ENCODE results near the gene KCNA10. TPM values are rescaled to one million over a fixed set of nuclear protein-coding genes. Genes with fewer than 3 reads are reported as not detected.

KCNA10 gene
- total RNA-seq, 1 experiment from 2014 or later, result not detected

DNA sequence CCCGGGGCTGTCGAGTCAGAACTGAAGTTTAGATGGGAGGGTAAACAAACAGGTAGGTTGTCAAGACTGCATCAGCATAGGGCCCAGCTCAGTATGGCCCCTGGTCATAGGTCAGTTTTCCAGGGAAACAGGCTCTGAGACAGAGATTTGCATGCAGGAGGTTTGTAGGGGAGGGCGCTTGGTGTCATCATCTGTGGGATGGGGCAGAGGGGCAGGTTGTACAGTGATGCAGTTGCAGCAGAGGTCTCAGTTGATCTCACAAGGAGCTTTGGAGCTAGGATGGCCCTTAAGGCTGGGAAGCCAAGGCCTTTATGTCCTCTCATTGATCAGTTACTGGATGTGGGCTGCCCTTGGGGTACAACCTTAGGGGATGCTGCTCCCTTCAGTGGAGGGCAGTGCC lies 38.5 kb upstream of the KCNA10 start:
- no peak for DNase-seq
- H3K9me3 ChIP-seq (ENCODE audit: low read length), result no peaks in the 10 kb centered on the region
- H3K9ac ChIP-seq (ENCODE audit: low read length), result no peak overlapping the region
- H3K27me3 ChIP-seq (ENCODE audit: low read length), result peaks cover 55% of the 10 kb centered on the region
- no peak for TF ChIP-seq EZH2 (IDR thresholded peaks at IDR 0.05; ENCODE audit: low read length, unreplicated experiment)
- TF ChIP-seq EZH2phosphoT487 (IDR thresholded peaks at IDR 0.05; ENCODE audit: borderline replicate concordance, low read length), result no peak
- TF ChIP-seq, protein P1, sequence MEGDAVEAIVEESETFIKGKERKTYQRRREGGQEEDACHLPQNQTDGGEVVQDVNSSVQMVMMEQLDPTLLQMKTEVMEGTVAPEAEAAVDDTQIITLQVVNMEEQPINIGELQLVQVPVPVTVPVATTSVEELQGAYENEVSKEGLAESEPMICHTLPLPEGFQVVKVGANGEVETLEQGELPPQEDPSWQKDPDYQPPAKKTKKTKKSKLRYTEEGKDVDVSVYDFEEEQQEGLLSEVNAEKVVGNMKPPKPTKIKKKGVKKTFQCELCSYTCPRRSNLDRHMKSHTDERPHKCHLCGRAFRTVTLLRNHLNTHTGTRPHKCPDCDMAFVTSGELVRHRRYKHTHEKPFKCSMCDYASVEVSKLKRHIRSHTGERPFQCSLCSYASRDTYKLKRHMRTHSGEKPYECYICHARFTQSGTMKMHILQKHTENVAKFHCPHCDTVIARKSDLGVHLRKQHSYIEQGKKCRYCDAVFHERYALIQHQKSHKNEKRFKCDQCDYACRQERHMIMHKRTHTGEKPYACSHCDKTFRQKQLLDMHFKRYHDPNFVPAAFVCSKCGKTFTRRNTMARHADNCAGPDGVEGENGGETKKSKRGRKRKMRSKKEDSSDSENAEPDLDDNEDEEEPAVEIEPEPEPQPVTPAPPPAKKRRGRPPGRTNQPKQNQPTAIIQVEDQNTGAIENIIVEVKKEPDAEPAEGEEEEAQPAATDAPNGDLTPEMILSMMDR (conservative IDR thresholded peaks at IDR 0.05; ENCODE audit: low read depth, low read length), result no peak
- BruUV-seq (replicated peaks), result no TSS peak
- ChIA-PET POLR2A (ENCODE audit: unreplicated experiment) (no interaction called here), CTCF (interaction anchor here (0.7 kb wide), 1 partner anchor 16 kb away, joined by 12 read pairs; no protein-coding TSS in a partner anchor)
- H3K36me3 ChIP-seq (ENCODE audit: low read depth, low read length), result no peaks in the 10 kb centered on the region
- H3K4me3 ChIP-seq (ENCODE audit: low read length), result no peak overlapping the region
- H2AFZ ChIP-seq (ENCODE audit: low read length), result no peak overlapping the region
- H3K4me2 ChIP-seq (ENCODE audit: low read length), result no peak overlapping the region
- no peak for ATAC-seq
- H3F3A ChIP-seq (ENCODE audit: low read length, unreplicated experiment), result no peaks in the 10 kb centered on the region
- no peaks in the 10 kb centered on the region for H3K9me2 ChIP-seq (replicated peaks; ENCODE audit: low read length)
- no peak overlapping the region for H3K27ac ChIP-seq (ENCODE audit: low read length)
- no peaks in the 10 kb centered on the region for H3K79me2 ChIP-seq (ENCODE audit: low read length)
- H4K20me1 ChIP-seq (ENCODE audit: low read length), result no peaks in the 10 kb centered on the region
- H3K4me1 ChIP-seq (ENCODE audit: insufficient read depth, low read length), result no peaks in the 10 kb centered on the region
- intact Hi-C loops (cut with micrococcal nuclease), result no loop called here

DNA sequence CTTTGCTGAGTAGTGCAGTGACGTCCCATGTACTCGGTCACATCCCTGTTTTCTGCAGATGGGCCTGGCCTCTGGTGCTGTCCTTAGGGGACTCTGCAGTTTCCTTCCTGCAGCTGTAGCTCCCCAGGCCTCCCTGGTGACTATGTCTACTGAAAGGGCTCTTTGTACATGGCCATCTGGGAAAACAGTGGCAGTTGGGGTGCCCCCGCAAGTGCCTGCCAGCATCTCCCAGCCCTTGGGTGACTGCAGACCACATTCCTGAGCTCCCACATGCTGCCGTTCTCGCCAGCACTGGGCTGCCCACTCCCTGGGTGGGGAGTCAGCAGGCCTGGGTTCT lies 37.5 kb upstream of the KCNA10 start:
- TF ChIP-seq, protein P1 (conservative IDR thresholded peaks at IDR 0.05; ENCODE audit: low read depth, low read length), result no peak
- TF ChIP-seq EZH2 (IDR thresholded peaks at IDR 0.05; ENCODE audit: low read length, unreplicated experiment) (no peak), EZH2phosphoT487 (IDR thresholded peaks at IDR 0.05; ENCODE audit: borderline replicate concordance, low read length) (no peak)
- no peaks in the 10 kb centered on the region for H3K36me3 ChIP-seq (ENCODE audit: low read depth, low read length)
- H3K27ac ChIP-seq (ENCODE audit: low read length), result no peak overlapping the region
- H3K4me1 ChIP-seq (ENCODE audit: insufficient read depth, low read length), result no peaks in the 10 kb centered on the region
- DNase-seq (no peak), ATAC-seq (no peak)
- H2AFZ ChIP-seq (ENCODE audit: low read length), result no peak overlapping the region
- H3K9ac ChIP-seq (ENCODE audit: low read length), result no peak overlapping the region
- no peak overlapping the region for H3K4me3 ChIP-seq (ENCODE audit: low read length)
- peaks cover 55% of the 10 kb centered on the region for H3K27me3 ChIP-seq (ENCODE audit: low read length)
- H3K79me2 ChIP-seq (ENCODE audit: low read length), result no peaks in the 10 kb centered on the region
- H4K20me1 ChIP-seq (ENCODE audit: low read length), result no peaks in the 10 kb centered on the region
- H3K9me2 ChIP-seq (replicated peaks; ENCODE audit: low read length), result no peaks in the 10 kb centered on the region
- ChIA-PET POLR2A (ENCODE audit: unreplicated experiment) (interaction anchor here (0.7 kb wide), 1 partner anchor 195 kb away, joined by 3 read pairs; no protein-coding TSS in a partner anchor), CTCF (no interaction called here)
- H3K9me3 ChIP-seq (ENCODE audit: low read length), result no peaks in the 10 kb centered on the region
- H3F3A ChIP-seq (ENCODE audit: low read length, unreplicated experiment), result no peaks in the 10 kb centered on the region
- no peak overlapping the region for H3K4me2 ChIP-seq (ENCODE audit: low read length)
- intact Hi-C loops (cut with micrococcal nuclease), result no loop called here
- BruUV-seq (replicated peaks), result no TSS peak

DNA sequence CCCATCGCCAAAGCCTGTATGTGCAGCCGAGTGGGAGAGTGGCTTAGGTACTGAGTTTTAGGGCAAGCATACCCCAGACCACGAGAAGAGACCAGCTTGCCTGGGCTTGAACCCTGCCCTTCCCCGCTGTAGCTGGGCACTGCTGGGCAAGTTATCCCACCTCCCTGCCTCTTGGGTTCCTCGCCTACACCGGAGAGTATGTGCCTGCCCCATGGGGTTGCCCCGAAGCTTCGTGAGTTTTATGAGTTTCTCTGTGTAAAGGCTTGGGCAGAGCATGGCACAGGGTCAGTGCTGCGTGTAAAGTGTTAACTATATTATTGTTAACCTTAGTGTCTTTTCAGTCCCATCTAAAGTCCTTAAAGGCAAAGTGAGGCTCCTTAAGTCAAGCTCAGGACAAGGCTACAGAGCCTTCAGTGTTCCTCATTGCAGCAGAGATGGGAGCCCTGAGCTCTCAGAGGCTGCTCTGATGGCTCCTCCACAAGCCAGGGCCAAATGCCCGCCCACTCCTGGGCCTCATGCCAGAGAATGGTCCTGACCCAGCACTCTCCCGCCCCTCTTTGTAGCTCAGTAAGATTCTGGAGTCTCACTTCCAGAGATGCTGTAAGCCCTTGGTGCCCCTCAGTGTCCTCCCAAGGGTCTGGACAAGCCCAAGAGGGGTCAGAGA lies 37.0 kb upstream of the KCNA10 start:
- Histone ChIP-seq H4K20me1 (ENCODE audit: low read length) (no peaks in the 10 kb centered on the region), H3K27ac (ENCODE audit: low read length) (no peak overlapping the region), H3K4me2 (ENCODE audit: low read length) (no peak overlapping the region), H3K9ac (ENCODE audit: low read length) (no peak overlapping the region), H2AFZ (ENCODE audit: low read length) (no peak overlapping the region), H3K27me3 (ENCODE audit: low read length) (peaks cover 55% of the 10 kb centered on the region), H3K4me3 (ENCODE audit: low read length) (no peak overlapping the region), H3K79me2 (ENCODE audit: low read length) (no peaks in the 10 kb centered on the region), H3K36me3 (ENCODE audit: low read depth, low read length) (no peaks in the 10 kb centered on the region), H3K9me2 (replicated peaks; ENCODE audit: low read length) (no peaks in the 10 kb centered on the region), H3K4me1 (ENCODE audit: insufficient read depth, low read length) (no peaks in the 10 kb centered on the region), H3K9me3 (ENCODE audit: low read length) (no peaks in the 10 kb centered on the region), H3F3A (ENCODE audit: low read length, unreplicated experiment) (no peaks in the 10 kb centered on the region)
- CTCF ChIA-PET, result no interaction called here
- TF ChIP-seq EZH2 (IDR thresholded peaks at IDR 0.05; ENCODE audit: low read length, unreplicated experiment) (no peak), EZH2phosphoT487 (IDR thresholded peaks at IDR 0.05; ENCODE audit: borderline replicate concordance, low read length) (no peak)
- TF ChIP-seq, protein P1 (conservative IDR thresholded peaks at IDR 0.05; ENCODE audit: low read depth, low read length), result no peak
- ATAC-seq (no peak), DNase-seq (no peak)
- POLR2A ChIA-PET (ENCODE audit: unreplicated experiment), result no interaction called here
- no TSS peak for BruUV-seq (replicated peaks)
- intact Hi-C loops (cut with micrococcal nuclease), result no loop called here
